Endothelial cell of umbilical vein (primary cell): ENCODE data around the gene SFT2D3. TPM values are rescaled to one million over a fixed set of nuclear protein-coding genes. Genes with fewer than 3 reads are reported as not detected.

Experiments used
- BruUV-seq: library from RNA; stranded (reverse); fragments of 400-500 nt; replicated peaks from 2 replicates; lab custom pipeline; 2021; lab: Mats Ljungman, UMichigan
- CTCF ChIA-PET: fragments of 300-600, 350-600 bp; sonication (Branson Sonifier 250); formaldehyde crosslinking; loops from one replicate; lab custom pipeline; 2021; ENCODE audit warnings: antibody characterized with exemption, inconsistent platforms; lab: Charles Lee
- POLR2A ChIA-PET: fragments of 300-600, 350-600 bp; sonication (Branson Sonifier 250); formaldehyde crosslinking; loops from one replicate; lab custom pipeline; 2021; ENCODE audit warnings: antibody characterized with exemption, inconsistent platforms; lab: Charles Lee
- DNase-seq: peaks from one replicate; pipeline ENCODE4 v3.0.0-alpha.2; 2011; ENCODE audit warnings: low read depth, low spot score
- FAIRE-seq: peaks from 2 replicates; lab custom pipeline; 2011; peaks lifted over from hg19 to GRCh38; lab: Jason Lieb, UNC
- H2AFZ ChIP-seq: 2 replicates; pipeline ENCODE4 v1.6.0; 2012; ENCODE audit warnings: low read depth, low read length, control low read depth, inconsistent platforms
- H3K27ac ChIP-seq: 2 replicates; pipeline ENCODE4 v1.5.1; 2011; ENCODE audit warnings: low read depth, mild to moderate bottlenecking, control low read depth, low read length, moderate library complexity; ENCODE audit not compliant: insufficient read depth
- H3K27me3 ChIP-seq, 2 experiments: 2 replicates each; pipeline versions ENCODE4 v1.6.0 to v1.6.1; 2011; ENCODE audit warnings: low read length in 2 of 2, mixed read lengths in 1 of 2; ENCODE audit not compliant: control insufficient read depth in 2 of 2, insufficient read depth in 2 of 2
- H3K36me3 ChIP-seq, 2 experiments: 2 replicates in 1 of 2; 3 replicates in 1 of 2; pipeline ENCODE4 v1.5.1; 2011; ENCODE audit warnings: low read length in 2 of 2, mild to moderate bottlenecking in 1 of 2, moderate library complexity in 1 of 2; ENCODE audit not compliant: control insufficient read depth in 2 of 2, insufficient read depth in 2 of 2; ENCODE audit errors: extremely low read depth in 1 of 2
- H3K4me1 ChIP-seq: 3 replicates; pipeline ENCODE4 v1.5.1; 2011; ENCODE audit warnings: mild to moderate bottlenecking, low read length; ENCODE audit not compliant: control insufficient read depth, insufficient read depth; ENCODE audit errors: extremely low read depth
- H3K4me2 ChIP-seq: 2 replicates; pipeline ENCODE4 v1.6.1; 2011; ENCODE audit warnings: low read length, control low read depth, mixed read lengths; ENCODE audit not compliant: insufficient read depth
- H3K4me3 ChIP-seq, 3 experiments: fragments of 200-600 bp in 1 of 3; sonication (generic), shearing (Covaris generic) in 1 of 3; replicated peaks in 1 of 3; 2 replicates each; pipeline ENCODE4 v1.5.1; 2011 to 2016; ENCODE audit warnings: control low read depth in 3 of 3, low read length in 3 of 3, mild to moderate bottlenecking in 2 of 3, inconsistent platforms in 1 of 3, low read depth in 1 of 3, moderate library complexity in 1 of 3; ENCODE audit not compliant: insufficient read depth in 1 of 3
- H3K79me2 ChIP-seq: 2 replicates; pipeline ENCODE4 v1.6.0; 2012; ENCODE audit warnings: low read length, inconsistent platforms; ENCODE audit not compliant: control insufficient read depth, insufficient read depth
- H3K9ac ChIP-seq: replicated peaks from 2 replicates; pipeline ENCODE3; 2011; ENCODE audit warnings: low read length, control low read depth; ENCODE audit not compliant: insufficient read depth; ENCODE audit errors: extremely low read depth
- H3K9me1 ChIP-seq: replicated peaks from 3 replicates; pipeline ENCODE4 v1.6.0; 2011; ENCODE audit warnings: mild to moderate bottlenecking, low read length; ENCODE audit not compliant: control insufficient read depth, insufficient read depth; ENCODE audit errors: extremely low read depth
- H3K9me3 ChIP-seq: replicated peaks from 2 replicates; pipeline ENCODE4 v1.5.1; 2012; ENCODE audit warnings: low read length, inconsistent platforms; ENCODE audit not compliant: control insufficient read depth, insufficient read depth
- H4K20me1 ChIP-seq: replicated peaks from 2 replicates; pipeline ENCODE3; 2011; ENCODE audit warnings: mild to moderate bottlenecking, low read length; ENCODE audit not compliant: control insufficient read depth, insufficient read depth; ENCODE audit errors: extremely low read depth
- CTCF ChIP-seq, 2 donors: IDR thresholded peaks; 1 replicate in 1 of 2; 2 replicates in 1 of 2; pipeline ENCODE4 v1.5.1; 2011; ENCODE audit warnings: low read length in 2 of 2, mild to moderate bottlenecking in 2 of 2, moderate library complexity in 2 of 2, control low read depth in 1 of 2, inconsistent platforms in 1 of 2, low read depth in 1 of 2; ENCODE audit not compliant: insufficient read depth in 1 of 2; ENCODE audit errors: extremely low read depth in 1 of 2
- EZH2 ChIP-seq: IDR thresholded peaks from 2 replicates; pipeline ENCODE4 v1.6.1; 2012; ENCODE audit warnings: borderline replicate concordance, low read depth, mild to moderate bottlenecking, moderate library complexity, low read length, inconsistent platforms; ENCODE audit not compliant: severe bottlenecking
- FOS ChIP-seq: IDR thresholded peaks from 2 replicates; pipeline ENCODE4 v1.6.1; 2011; ENCODE audit warnings: mild to moderate bottlenecking, low read length, moderate library complexity, borderline replicate concordance; ENCODE audit not compliant: insufficient read depth
- GATA2 ChIP-seq: IDR thresholded peaks from 2 replicates; pipeline ENCODE4 v1.7.0; 2011; ENCODE audit warnings: low read depth, mild to moderate bottlenecking, moderate library complexity, mixed read lengths, low read length; ENCODE audit not compliant: insufficient read length, insufficient read depth
- JUN ChIP-seq: IDR thresholded peaks from 2 replicates; pipeline ENCODE4 v1.6.1; 2011; ENCODE audit warnings: borderline replicate concordance, low read depth; ENCODE audit not compliant: insufficient read length, insufficient read depth
- MAX ChIP-seq: IDR thresholded peaks from 2 replicates; pipeline ENCODE4 v1.6.1; 2011; ENCODE audit not compliant: insufficient read depth, insufficient read length
- MYC ChIP-seq: IDR thresholded peaks from one replicate; pipeline ENCODE4 v1.6.1; 2011; ENCODE audit warnings: mild to moderate bottlenecking, low read depth, low read length
- POLR2A ChIP-seq: IDR thresholded peaks from 2 replicates; pipeline ENCODE4 v1.6.1; 2012; ENCODE audit warnings: low read depth, mild to moderate bottlenecking, control low read depth, low read length
- POLR2AphosphoS5 ChIP-seq: IDR thresholded peaks from 2 replicates; pipeline ENCODE4 v1.6.1; 2012; ENCODE audit warnings: low read depth, mild to moderate bottlenecking, control low read depth, low read length, moderate library complexity; ENCODE audit not compliant: insufficient read depth
- dilution Hi-C: fragments of 300-500 bp; cut with MboI; formaldehyde crosslinking; loops from one replicate; pipeline ENCODE4 v1.15.0; 2019; ENCODE audit warnings: low sequenced_read_pairs; ENCODE audit not compliant: extremely low pct_ligation_motif_present
- intact Hi-C: fragments of 100-400 bp; cut with micrococcal nuclease; formaldehyde crosslinking; loops from one replicate; pipeline ENCODE4 v1.10.0; 2022
- polyA plus RNA-seq, 4 experiments: library from polyadenylated mRNA; depleted of rRNA in 3 of 4; stranded (reverse) in 3 of 4; unstranded in 1 of 4; fragments of >200 nt; gene quantifications; 2 replicates each; pipeline versions ENCODE4 v1.2.1 to v1.2.3, GENCODE V29; 2011 to 2012; ENCODE audit warnings: missing spikeins in 1 of 4
- total RNA-seq: library from RNA; stranded (reverse); gene quantifications from 2 replicates; pipeline ENCODE4 v1.2.3, GENCODE V29; 2021

Gene SFT2D3
- total and polyA plus RNA-seq, 2 donors (not counting 3 experiments of a cell fraction or from before 2014, with no cell fraction given), result 4.5 to 4.7 TPM

DNA sequence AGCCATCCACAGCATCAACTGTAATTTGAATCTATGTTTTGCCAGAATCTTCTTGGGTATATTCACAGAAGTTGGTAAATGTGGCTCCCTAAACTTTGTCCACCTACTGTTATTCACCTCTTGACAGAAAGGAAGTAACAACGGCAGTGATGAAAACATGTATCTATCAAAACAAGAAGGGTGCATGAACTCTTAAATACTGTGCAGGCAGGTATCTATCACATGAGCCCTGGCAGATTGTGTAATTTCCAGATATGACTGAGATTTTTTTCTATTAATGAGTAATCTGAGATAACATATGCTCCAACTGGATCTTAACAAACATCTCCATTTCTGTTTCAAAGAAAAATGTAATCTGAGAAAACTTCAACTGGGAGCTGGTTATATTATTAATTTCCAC is 36.6 kb downstream of the SFT2D3 start:
- Histone ChIP-seq H3K27me3 (no peaks in the 10 kb centered on the region), H3K27ac (no peak overlapping the region), H2AFZ (no peak overlapping the region), H3K4me2 (no peak overlapping the region), H3K79me2 (no peaks in the 10 kb centered on the region), H3K9ac (no peak overlapping the region), H3K36me3 (peaks cover 0 to 2% of the 10 kb centered on the region in 2 experiments), H3K9me1 (no peaks in the 10 kb centered on the region), H4K20me1 (no peaks in the 10 kb centered on the region), H3K9me3 (no peaks in the 10 kb centered on the region), H3K4me3 (no peak overlapping the region), H3K4me1 (no peaks in the 10 kb centered on the region)
- BruUV-seq, result no TSS peak
- DNase-seq (no peak), FAIRE-seq (no peak)
- TF ChIP-seq POLR2AphosphoS5 (no peak), FOS (no peak), EZH2 (no peak), GATA2 (no peak), CTCF (IDR thresholded peaks at IDR 0.05; ENCODE audit: extremely low read depth in 1 of 2, insufficient read depth in 1 of 2, low read depth in 1 of 2, low read length in 2 of 2) (no peak), MYC (no peak), POLR2A (no peak), MAX (no peak), JUN (no peak)
- dilution Hi-C loops, result no loop called here
- intact Hi-C loops, result no loop called here
- POLR2A ChIA-PET, result no interaction called here
- CTCF ChIA-PET, result no interaction called here
